Skeletal muscle tissue (tissue), 4 donors: ENCODE measurements around the gene TCF7L2. TPM values are rescaled to one million over a fixed set of nuclear protein-coding genes. Genes with fewer than 3 reads are reported as not detected.

Experiments
- H3K27ac ChIP-seq: one replicate; pipeline ENCODE4 v1.7.0; 2013; ENCODE audit warnings: mild to moderate bottlenecking, low read depth, low read length, inconsistent platforms
- H3K27me3 ChIP-seq, 3 donors: one replicate each; pipeline ENCODE4 v1.7.0; 2013; ENCODE audit warnings: low read length in 3 of 3; ENCODE audit not compliant: control insufficient read depth in 3 of 3, insufficient read depth in 3 of 3
- H3K36me3 ChIP-seq, 3 donors: one replicate each; pipeline ENCODE4 v1.7.0; 2013; ENCODE audit warnings: low read length in 3 of 3; ENCODE audit not compliant: control insufficient read depth in 3 of 3, insufficient read depth in 3 of 3
- H3K4me1 ChIP-seq, 3 donors: one replicate each; pipeline ENCODE4 v1.7.0; 2013; ENCODE audit warnings: low read length in 3 of 3, mild to moderate bottlenecking in 3 of 3; ENCODE audit not compliant: control insufficient read depth in 3 of 3, insufficient read depth in 3 of 3
- H3K4me3 ChIP-seq, 3 donors: one replicate each; pipeline ENCODE4 v1.7.0; 2013; ENCODE audit warnings: low read length in 3 of 3
- H3K9ac ChIP-seq, 3 donors: one replicate each; pipeline ENCODE4 v1.7.0; 2013; ENCODE audit warnings: low read length in 3 of 3, mild to moderate bottlenecking in 3 of 3, moderate library complexity in 2 of 3, low read depth in 1 of 3
- H3K9me3 ChIP-seq, 3 donors: one replicate each; pipeline ENCODE4 v1.7.0; 2013; ENCODE audit warnings: low read length in 3 of 3; ENCODE audit not compliant: control insufficient read depth in 3 of 3
- total RNA-seq: library from RNA; depleted of rRNA; stranded (reverse); fragments of >200 nt; gene quantifications from one replicate; pipeline ENCODE4 v1.2.3, GENCODE V29; 2014
- donor health status: Osteomylitis.

Gene TCF7L2
- total RNA-seq, 1 donor from 2014 or later, result 33.9 TPM

DNA sequence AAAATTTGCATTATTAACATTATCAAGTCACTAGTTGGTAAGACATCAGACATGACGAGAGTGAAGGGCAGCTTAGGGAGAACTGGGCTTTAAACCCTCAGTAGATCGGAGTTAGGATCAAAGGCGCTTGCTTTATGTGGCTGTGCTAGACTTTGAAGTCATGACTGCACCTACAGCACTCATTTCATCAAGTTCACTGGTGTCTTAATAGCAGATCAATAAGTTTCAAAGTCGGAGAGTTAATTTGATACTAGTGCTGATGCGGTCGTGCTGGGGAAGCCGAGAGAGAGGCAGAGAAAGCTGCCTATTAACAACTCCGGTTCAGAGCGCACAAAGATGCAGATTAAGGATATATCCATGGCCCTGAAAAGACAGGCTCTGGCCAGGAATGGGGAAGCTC is 172.9 kb downstream of the TCF7L2 start:
- Histone ChIP-seq H3K27ac (no peak overlapping the region), H3K27me3 (no peaks in the 10 kb centered on the region)

DNA sequence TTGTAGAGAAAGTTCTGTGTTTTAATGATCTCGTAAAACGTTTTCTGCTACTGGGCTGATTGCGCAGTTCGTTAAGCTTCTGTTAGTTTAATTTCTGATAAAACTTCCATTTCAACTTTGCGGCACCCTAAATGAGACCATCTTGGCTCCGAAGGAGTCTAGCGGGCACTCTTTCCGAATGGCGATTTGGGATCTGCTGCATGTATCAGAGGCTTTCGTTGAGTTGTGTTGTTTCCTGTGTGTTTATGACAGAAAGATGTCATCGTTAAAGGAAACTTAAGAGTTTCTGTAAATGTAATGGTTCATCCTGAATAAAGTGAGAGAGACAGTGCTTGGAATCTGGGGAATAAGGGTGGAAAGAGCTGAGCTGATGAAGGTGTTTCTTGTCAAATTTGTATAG is 174.7 kb downstream of the TCF7L2 start:
- H3K9ac ChIP-seq, result no peak overlapping the region
- H3K36me3 ChIP-seq, result no peaks in the 10 kb centered on the region
- H3K27ac ChIP-seq, result no peak overlapping the region
- H3K9me3 ChIP-seq, result no peaks in the 10 kb centered on the region
- H3K27me3 ChIP-seq, result no peaks in the 10 kb centered on the region
- H3K4me3 ChIP-seq, result no peak overlapping the region
- H3K4me1 ChIP-seq, result no peaks in the 10 kb centered on the region

More for the DNA sequence above, 172.9 kb downstream of the TCF7L2 start:
- H3K9me3 ChIP-seq, result no peaks in the 10 kb centered on the region
- no peak overlapping the region for H3K9ac ChIP-seq
- H3K4me1 ChIP-seq, result no peaks in the 10 kb centered on the region
- no peaks in the 10 kb centered on the region for H3K36me3 ChIP-seq
- no peak overlapping the region for H3K4me3 ChIP-seq

DNA sequence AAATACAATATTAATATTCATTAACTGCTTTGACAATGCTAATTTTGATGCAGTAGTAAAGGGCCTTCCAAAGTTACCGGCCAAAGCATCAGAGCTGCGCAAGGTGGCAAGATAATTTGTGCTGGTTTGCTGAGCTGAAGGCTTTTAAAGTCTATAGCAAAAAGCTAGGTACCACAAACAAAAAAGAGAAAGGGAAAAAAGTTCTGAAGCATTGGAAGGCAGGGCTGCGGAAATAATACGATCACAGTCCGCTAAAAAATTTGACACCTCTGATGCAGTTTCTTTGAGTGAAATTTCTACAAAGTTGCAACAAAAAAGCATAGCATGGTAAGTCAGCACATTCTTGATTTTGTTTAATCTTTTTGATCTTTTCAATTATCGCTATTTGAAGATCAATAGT is 175.6 kb downstream of the TCF7L2 start:
- Histone ChIP-seq H3K27me3 (no peaks in the 10 kb centered on the region), H3K36me3 (no peaks in the 10 kb centered on the region), H3K4me1 (no peaks in the 10 kb centered on the region), H3K4me3 (no peak overlapping the region), H3K9me3 (no peaks in the 10 kb centered on the region), H3K27ac (no peak overlapping the region), H3K9ac (no peak overlapping the region)

DNA sequence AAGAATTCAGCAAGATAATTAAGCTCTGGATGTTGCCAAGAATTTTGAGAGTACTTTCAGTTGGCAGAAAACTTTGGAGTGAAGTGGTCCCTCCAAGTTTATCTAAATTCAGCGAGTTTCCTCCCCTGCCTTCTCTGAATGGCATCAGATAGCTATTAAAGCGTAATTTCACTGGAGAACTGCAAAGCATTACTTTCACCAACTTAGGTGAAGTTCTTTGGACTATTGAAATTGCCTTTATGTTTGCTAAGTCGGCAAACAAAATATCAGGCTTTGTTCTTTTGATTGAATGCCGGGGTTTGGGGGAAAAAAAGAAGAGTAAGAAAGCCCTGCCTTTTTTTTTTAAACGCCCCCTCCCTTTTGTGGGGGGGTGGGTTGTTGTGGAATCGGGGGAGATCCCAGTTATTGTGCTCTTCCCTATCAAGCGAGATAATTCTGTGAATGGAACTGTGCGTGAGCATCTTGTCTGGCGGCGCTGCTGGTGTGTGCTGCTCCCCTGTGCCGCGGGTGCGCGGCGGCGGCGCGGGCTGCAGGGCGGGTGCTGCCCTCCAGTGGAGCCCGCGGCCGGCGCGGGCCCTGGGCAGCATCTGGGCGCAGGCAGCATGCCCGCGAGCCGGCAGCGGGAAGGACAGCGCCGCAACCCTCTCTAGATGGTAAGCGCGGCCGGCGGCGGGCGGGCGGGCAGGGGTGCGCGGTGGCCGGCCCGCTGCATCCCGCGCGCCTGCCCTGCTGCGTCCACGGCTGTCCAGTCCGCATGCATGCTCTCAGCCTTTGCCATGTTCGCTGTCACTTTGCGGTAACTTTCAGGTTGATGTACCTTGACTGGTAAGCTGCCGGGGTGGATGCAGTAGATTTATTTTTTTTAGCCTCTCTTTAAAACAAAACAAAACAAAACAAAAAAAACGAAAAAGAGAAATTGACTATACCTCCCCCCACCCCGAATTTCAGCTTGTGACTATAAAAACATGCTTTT is 176.5 kb downstream of the TCF7L2 start:
- Histone ChIP-seq H3K4me3 (peak overlapping the region; percentile 24 to 49 (median 30)), H3K9me3 (no peaks in the 10 kb centered on the region), H3K27me3 (no peaks in the 10 kb centered on the region), H3K36me3 (no peaks in the 10 kb centered on the region), H3K9ac (peak overlapping the region in 1 of 3 donors; percentile 9), H3K27ac (no peak overlapping the region), H3K4me1 (peaks cover 0 to 3% (median 0%) of the 10 kb centered on the region in 3 donors)

DNA sequence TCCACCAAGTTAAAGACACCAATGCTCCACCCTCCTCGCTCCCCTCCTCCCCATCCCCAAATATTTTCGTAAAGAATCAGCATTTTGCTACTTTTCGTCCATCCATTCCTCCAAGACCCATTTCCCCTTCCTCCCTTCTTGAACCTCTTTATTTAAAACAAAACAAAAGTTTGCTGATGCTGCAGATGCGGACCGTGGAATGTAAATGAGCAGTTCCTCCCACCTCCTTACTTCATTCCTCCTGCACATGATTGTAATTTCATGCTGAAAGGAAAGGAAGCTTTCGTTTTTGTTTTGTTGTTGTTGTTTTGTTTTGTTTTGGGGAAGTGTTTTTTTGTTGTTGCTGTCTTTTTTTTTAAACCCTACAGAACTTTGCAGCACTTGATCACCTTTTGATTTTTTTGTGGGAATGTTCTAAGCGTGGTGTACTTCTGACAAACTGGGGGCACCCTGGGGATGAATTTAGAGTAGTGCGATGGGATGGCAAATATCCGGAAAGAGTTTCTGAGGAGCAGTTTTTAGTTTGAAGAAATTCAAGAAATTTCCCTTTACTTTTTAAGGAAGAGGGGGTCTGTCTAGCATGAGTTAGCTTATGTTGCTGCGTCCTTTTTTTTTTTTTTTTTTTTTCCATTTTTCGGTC is 177.3 kb downstream of the TCF7L2 start:
- Histone ChIP-seq H3K9ac (no peak overlapping the region), H3K9me3 (no peaks in the 10 kb centered on the region), H3K27me3 (no peaks in the 10 kb centered on the region), H3K36me3 (no peaks in the 10 kb centered on the region), H3K4me3 (peak overlapping the region in 1 of 3 donors; percentile 49), H3K4me1 (peaks cover 0 to 5% (median 0%) of the 10 kb centered on the region in 3 donors), H3K27ac (no peak overlapping the region)

DNA sequence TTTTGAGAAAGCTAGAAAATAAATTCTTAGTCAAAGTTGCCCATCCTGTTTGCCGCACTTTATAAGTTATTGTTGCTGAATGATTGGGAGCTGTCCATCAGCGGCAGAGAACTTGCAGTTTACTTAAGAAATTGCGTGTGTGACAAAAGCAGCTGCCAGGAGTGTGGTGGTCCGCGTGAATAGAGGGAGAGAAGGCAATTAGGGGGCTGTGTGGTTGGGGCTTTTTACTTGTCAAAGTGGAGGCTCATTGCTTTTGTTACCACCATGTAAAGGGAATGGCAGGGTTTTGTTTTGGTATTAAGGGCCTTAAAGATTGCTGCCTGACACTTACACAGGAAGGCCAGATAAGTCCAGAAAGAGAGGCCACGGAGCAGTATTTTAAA is 177.8 kb downstream of the TCF7L2 start:
- H3K27me3 ChIP-seq, result no peaks in the 10 kb centered on the region
- H3K4me3 ChIP-seq, result no peak overlapping the region
- no peaks in the 10 kb centered on the region for H3K36me3 ChIP-seq
- H3K9ac ChIP-seq, result peak overlapping the region in 1 of 3 donors; percentile 6
- H3K9me3 ChIP-seq, result no peaks in the 10 kb centered on the region
- peak overlapping the region; percentile 4 for H3K27ac ChIP-seq
- H3K4me1 ChIP-seq, result peaks cover 0 to 5% (median 3%) of the 10 kb centered on the region in 3 donors

DNA sequence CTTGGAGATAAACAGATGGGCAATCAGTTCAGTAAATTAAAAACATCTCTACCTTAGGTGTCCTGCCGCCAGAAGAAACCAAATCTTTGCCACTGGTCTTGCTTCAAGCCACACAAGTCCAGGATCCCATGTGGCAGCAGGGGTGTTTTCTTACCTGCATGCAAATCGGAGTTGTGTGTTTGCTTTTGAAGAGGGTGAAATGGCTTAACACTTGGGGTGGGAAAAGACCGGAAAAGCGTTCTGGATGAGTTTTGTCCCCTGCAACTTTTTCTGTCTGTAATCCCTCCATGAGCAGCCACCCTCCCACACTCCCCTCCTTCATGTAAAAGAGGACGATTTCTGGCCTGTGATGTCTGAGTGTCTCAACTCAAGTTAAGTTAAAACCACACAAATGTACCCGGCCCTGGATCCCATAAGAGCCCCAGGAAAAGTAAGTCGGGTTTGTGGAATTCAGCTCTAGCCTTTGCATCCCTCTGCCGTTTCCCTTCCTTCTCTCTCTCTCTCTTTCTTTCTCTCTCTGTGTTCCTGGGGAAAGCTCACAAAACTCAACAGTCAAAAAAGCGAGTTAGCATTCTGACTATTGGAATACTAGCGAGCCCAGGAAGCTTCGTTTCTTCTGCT is 178.5 kb downstream of the TCF7L2 start:
- no peaks in the 10 kb centered on the region for H3K27me3 ChIP-seq
- no peaks in the 10 kb centered on the region for H3K36me3 ChIP-seq
- peak overlapping the region in 1 of 3 donors; percentile 10 for H3K4me3 ChIP-seq
- H3K4me1 ChIP-seq, result peaks cover 0 to 9% (median 5%) of the 10 kb centered on the region in 3 donors
- no peaks in the 10 kb centered on the region for H3K9me3 ChIP-seq
- peak overlapping the region; percentile 34 for H3K27ac ChIP-seq
- no peak overlapping the region for H3K9ac ChIP-seq

DNA sequence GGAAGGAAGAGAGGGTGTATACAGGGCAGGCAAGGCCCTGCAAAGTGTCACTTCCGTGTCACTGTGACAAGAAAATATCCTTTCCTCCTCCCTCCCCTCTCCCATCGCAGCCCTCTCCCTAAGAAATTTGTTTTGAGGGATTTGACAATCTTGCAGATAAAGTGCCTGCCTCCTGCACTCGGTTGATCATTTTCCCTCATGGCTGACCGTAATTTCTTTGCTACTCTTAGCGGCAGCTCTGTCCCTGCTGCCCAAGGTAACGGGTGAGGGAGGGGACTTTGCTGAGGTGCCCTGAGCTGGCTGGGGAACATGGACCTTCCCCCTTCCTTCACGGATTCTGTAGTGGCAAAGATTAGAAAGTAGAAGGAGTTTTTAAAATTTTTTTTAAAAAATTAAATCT is 179.1 kb downstream of the TCF7L2 start:
- Histone ChIP-seq H3K4me1 (peaks cover 0 to 9% (median 5%) of the 10 kb centered on the region in 3 donors), H3K27me3 (no peaks in the 10 kb centered on the region), H3K36me3 (no peaks in the 10 kb centered on the region), H3K4me3 (peak overlapping the region in 1 of 3 donors; percentile 55), H3K9ac (no peak overlapping the region), H3K27ac (peak overlapping the region; percentile 34), H3K9me3 (no peaks in the 10 kb centered on the region)

DNA sequence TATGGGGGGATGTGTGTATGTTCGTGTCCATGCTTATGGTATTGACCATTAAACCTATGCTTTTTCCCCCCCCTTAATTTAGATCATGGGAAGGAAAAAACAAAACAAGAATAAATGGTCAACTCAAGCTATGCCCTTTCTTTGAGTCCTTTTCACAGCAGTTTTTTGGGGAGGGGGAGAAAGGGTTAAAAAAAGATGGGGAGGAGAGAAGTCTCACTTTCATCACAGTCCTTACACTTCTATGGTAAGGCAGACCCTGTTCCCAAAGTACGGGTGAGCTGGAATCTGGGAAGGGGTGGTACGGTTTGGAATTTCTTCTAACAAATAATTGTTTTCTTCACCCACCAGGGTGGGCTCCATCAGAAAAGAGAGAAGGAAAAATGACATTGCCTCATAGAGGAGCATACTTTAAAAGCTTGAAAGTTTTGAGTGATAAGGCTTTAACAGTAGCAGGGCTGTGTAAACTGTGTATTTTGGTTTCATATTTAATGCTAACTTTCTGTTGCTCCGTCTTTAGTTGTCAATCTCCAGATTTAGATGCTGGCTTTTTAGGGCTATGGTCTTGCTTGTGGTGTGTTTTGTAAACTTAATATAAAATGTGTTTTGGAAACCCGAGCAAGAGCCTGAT is 180.1 kb downstream of the TCF7L2 start:
- Histone ChIP-seq H3K4me1 (peaks cover 0 to 9% (median 5%) of the 10 kb centered on the region in 3 donors), H3K9me3 (no peaks in the 10 kb centered on the region), H3K36me3 (no peaks in the 10 kb centered on the region), H3K27ac (peak overlapping the region; percentile 34), H3K4me3 (peak overlapping the region in 2 of 3 donors; percentile 16 to 59), H3K9ac (peak overlapping the region in 1 of 3 donors; percentile 42), H3K27me3 (no peaks in the 10 kb centered on the region)
